D721Med (cell line): ENCODE results near the gene VIPR2.

ENCODE experiments used
- DNase-seq: peaks from one replicate; pipeline ENCODE4 v3.0.0; 2011; ENCODE audit warnings: low spot score; ENCODE audit not compliant: insufficient read length
- FAIRE-seq: peaks from 2 replicates; lab custom pipeline; 2011; peaks lifted over from hg19 to GRCh38; lab: Jason Lieb, UNC
- CTCF ChIP-seq: IDR thresholded peaks from 2 replicates; pipeline ENCODE4 v1.5.1; 2012; ENCODE audit warnings: mild to moderate bottlenecking, control low read depth; ENCODE audit not compliant: insufficient read depth; ENCODE audit errors: missing control alignments

VIPR2 gene

DNA sequence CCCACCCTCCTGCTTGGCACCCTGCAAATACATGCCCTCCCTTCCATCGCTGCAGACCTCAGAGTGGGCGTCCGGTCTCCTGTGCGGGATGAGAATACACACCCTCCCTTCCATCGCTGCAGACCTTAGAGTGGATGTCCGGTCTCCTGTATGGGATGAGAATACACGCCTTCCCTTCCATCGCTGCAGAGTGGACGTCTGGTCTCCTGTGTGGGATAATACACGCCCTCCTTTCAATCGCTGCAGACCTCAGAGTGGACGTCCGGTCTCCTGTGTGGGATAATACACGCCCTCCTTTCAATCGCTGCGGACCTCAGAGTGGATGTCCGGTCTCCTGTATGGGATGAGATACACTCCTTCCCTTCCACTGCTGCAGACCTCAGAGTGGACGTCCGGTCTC lies 128.1 kb downstream of the VIPR2 start:
- no peak for TF ChIP-seq CTCF
- no peak for DNase-seq
- FAIRE-seq = no peak

GRCh38 chr7:159015454-159016410 lies 128.9 kb downstream of the VIPR2 start:
- DNase-seq = no peak
- FAIRE-seq = no peak
- no peak for TF ChIP-seq CTCF

DNA sequence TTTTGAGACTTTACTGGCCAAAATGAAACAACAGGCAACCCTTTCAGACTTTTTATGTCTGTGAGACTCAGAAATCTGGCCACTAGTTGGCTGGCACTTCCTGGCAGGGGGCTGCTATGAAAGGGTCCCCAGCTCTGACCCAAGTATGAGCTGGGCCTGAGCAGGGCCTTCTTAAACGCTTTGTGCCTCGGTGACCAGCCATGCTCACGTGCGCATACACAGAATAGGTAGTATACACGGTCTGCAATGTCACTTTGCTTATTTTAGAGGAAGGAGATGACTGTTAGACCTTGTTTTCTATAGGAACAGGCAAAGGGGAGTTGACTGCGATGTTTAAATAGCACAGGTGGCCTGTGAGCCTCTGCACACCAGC lies 129.6 kb downstream of the VIPR2 start:
- DNase-seq = no peak
- FAIRE-seq = no peak
- no peak for TF ChIP-seq CTCF

DNA sequence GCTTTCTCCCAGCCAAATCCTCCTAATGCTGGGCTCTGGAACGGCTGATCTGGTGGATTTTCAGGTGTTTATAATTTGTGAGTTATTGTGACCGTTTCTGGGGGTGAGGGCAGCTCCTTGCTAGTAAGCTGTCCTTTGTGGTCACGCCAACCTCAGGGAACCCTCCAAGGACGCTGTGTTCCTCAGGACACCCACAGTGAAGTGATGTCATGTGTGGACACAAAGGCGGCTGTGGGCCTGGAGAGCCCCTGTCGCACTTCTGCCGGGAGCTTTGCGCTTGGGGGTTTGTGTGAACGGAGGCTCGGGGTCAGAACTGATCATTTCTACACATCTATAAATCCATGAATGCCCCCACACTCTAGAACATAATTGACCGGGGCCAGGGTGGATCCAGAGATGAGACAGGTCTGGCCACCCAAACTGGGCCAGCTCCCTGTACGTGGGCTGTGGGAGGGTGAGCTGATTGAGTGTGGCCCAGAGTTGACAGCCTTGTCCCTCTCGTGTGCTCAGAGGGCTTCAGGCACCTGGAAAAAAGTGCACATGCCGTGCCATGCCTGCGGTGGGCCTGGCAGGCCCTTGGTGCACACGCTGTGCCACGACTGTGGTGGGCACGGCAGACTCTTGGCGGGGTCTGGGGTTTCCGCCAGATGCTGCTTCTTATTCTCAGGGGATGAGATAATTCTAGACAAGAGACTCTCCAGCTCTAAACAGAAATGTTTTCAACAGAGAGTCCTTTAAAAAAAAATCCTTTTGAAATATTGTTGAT lies 130.2 kb downstream of the VIPR2 start:
- DNase-seq (no peak), FAIRE-seq (no peak)
- no peak for TF ChIP-seq CTCF

GRCh38 chr7:159013825-159014289 lies 130.8 kb downstream of the VIPR2 start:
- FAIRE-seq = no peak

DNA sequence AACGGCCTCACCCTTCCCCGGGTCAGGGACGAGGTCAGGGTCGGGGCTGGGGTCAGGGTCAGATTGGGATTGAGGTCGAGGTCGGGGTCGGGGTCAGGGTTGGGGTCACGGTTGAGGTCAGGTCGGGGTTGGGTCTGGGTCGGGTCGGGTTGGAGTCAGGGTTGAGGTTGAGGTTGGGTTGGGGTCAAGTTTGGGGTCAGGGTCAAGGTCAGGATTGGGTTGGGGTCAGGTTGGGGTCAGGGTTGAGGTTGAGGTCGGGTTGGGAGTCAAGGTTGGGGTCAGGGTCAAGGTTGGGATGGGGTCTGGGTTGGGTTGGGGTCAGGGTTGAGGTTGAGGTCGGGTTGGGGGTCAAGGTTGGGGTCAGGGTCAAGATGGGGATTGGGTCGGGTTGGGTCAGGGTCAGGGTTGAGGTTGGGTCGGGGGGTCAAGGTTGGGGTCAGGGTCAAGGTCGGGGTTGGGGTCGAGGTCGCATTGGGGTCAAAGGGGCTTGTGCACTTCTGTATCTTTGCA lies 131.4 kb downstream of the VIPR2 start:
- TF ChIP-seq CTCF = no peak
- FAIRE-seq = no peak
- no peak for DNase-seq

More at GRCh38 chr7:159013825-159014289, 130.8 kb downstream of the VIPR2 start:
- TF ChIP-seq CTCF = no peak
- no peak for DNase-seq
